H1 (cell line): ENCODE measurements around the gene GPC6. TPM values are rescaled to one million over a fixed set of nuclear protein-coding genes. Genes with fewer than 3 reads are reported as not detected.

Experiments
- CTCF ChIA-PET: fragments of 300-600 bp; sonication (Branson Sonifier 250); formaldehyde crosslinking; loops from one replicate; lab custom pipeline; 2021; ENCODE audit not compliant: partially characterized antibody; lab: Charles Lee
- POLR2A ChIA-PET: fragments of 300-600 bp; sonication (Branson Sonifier 250); formaldehyde crosslinking; loops from one replicate; lab custom pipeline; 2021; ENCODE audit warnings: inconsistent platforms; ENCODE audit not compliant: partially characterized antibody; lab: Charles Lee
- DNase-seq, 2 experiments: peaks; one replicate each; pipeline versions ENCODE4 v3.0.0 to v3.0.0-alpha.2; 2010 to 2022; ENCODE audit warnings: low spot score in 2 of 2, low read depth in 1 of 2, mixed read lengths in 1 of 2
- FAIRE-seq: peaks from 2 replicates; lab custom pipeline; 2011; peaks lifted over from hg19 to GRCh38; lab: Jason Lieb, UNC
- H2AFZ ChIP-seq: 2 replicates; pipeline ENCODE4 v1.8.1; 2012; ENCODE audit warnings: low read length, inconsistent platforms
- H2AK5ac ChIP-seq: 2 replicates; pipeline ENCODE4 v1.6.1; 2013; ENCODE audit warnings: low read depth, low read length
- H2BK120ac ChIP-seq: replicated peaks from 2 replicates; pipeline ENCODE3; 2013; ENCODE audit warnings: low read depth, low read length, inconsistent platforms
- H2BK12ac ChIP-seq: 2 replicates; pipeline ENCODE4 v1.6.1; 2013; ENCODE audit warnings: low read depth, low read length
- H2BK15ac ChIP-seq: 2 replicates; pipeline ENCODE4 v1.6.1; 2013; ENCODE audit warnings: low read length
- H2BK20ac ChIP-seq: 2 replicates; pipeline ENCODE4 v1.6.1; 2013; ENCODE audit warnings: low read length
- H2BK5ac ChIP-seq: 2 replicates; pipeline ENCODE4 v1.6.1; 2013; ENCODE audit warnings: low read depth, low read length
- H3K14ac ChIP-seq: 2 replicates; pipeline ENCODE4 v1.6.1; 2013; ENCODE audit warnings: inconsistent platforms; ENCODE audit not compliant: insufficient read length
- H3K18ac ChIP-seq: 2 replicates; pipeline ENCODE4 v1.6.1; 2013; ENCODE audit warnings: low read length; ENCODE audit errors: extremely low read depth
- H3K23ac ChIP-seq: 2 replicates; pipeline ENCODE4 v1.6.1; 2013; ENCODE audit warnings: inconsistent platforms; ENCODE audit not compliant: insufficient read length
- H3K23me2 ChIP-seq: 2 replicates; pipeline ENCODE4 v1.6.1; 2013; ENCODE audit warnings: low read depth, low read length
- H3K27ac ChIP-seq: 2 replicates; pipeline ENCODE4 v1.6.1; 2011; ENCODE audit warnings: low read depth, low read length, inconsistent platforms
- H3K27me3 ChIP-seq, 4 experiments: replicated peaks in 1 of 4; 1 replicate in 1 of 4; 2 replicates in 3 of 4; pipeline versions ENCODE4 v1.6.1 to v1.8.1; 2011 to 2013; ENCODE audit warnings: low read length in 3 of 4, mild to moderate bottlenecking in 3 of 4, inconsistent platforms in 2 of 4, mixed read lengths in 2 of 4, moderate library complexity in 1 of 4; ENCODE audit not compliant: control insufficient read depth in 3 of 4, insufficient read depth in 3 of 4; ENCODE audit errors: extremely low read depth in 1 of 4
- H3K36me3 ChIP-seq, 4 experiments: 2 replicates each; pipeline versions ENCODE4 v1.6.1 to v1.8.1; 2011 to 2013; ENCODE audit warnings: mild to moderate bottlenecking in 4 of 4, low read length in 3 of 4, moderate library complexity in 2 of 4, control low read depth in 1 of 4, inconsistent platforms in 1 of 4; ENCODE audit not compliant: insufficient read depth in 4 of 4, control insufficient read depth in 2 of 4
- H3K4ac ChIP-seq: replicated peaks from 2 replicates; pipeline ENCODE3; 2013; ENCODE audit warnings: low read length, low read depth, mixed read lengths, inconsistent platforms; ENCODE audit not compliant: insufficient read length
- H3K4me1 ChIP-seq, 4 experiments: replicated peaks in 1 of 4; 1 replicate in 1 of 4; 2 replicates in 3 of 4; pipeline versions ENCODE4 v1.6.1 to v1.8.1; 2011 to 2013; ENCODE audit warnings: low read length in 3 of 4, inconsistent platforms in 2 of 4, mixed read lengths in 1 of 4; ENCODE audit not compliant: insufficient read depth in 4 of 4, control insufficient read depth in 3 of 4
- H3K4me2 ChIP-seq, 2 experiments: 2 replicates each; pipeline versions ENCODE4 v1.6.1 to v1.8.1; 2011 to 2013; ENCODE audit warnings: low read depth in 2 of 2, low read length in 2 of 2, control low read depth in 1 of 2, inconsistent platforms in 1 of 2, mild to moderate bottlenecking in 1 of 2; ENCODE audit not compliant: insufficient read depth in 1 of 2
- H3K4me3 ChIP-seq, 4 experiments: fragments of 200-600, 300-600 bp in 1 of 4; sonication (generic), shearing (Covaris generic), sonication (Bioruptor Twin) in 1 of 4; 2 replicates each; pipeline versions ENCODE4 v1.5.1 to v1.8.1; 2011 to 2016; ENCODE audit warnings: low read length in 4 of 4, low read depth in 3 of 4, control low read depth in 2 of 4, inconsistent platforms in 2 of 4, mild to moderate bottlenecking in 2 of 4, mixed read lengths in 1 of 4, moderate library complexity in 1 of 4; ENCODE audit not compliant: insufficient read depth in 2 of 4; ENCODE audit errors: extremely low read depth in 1 of 4
- H3K56ac ChIP-seq: replicated peaks from 2 replicates; pipeline ENCODE3; 2013; ENCODE audit warnings: low read depth, mild to moderate bottlenecking, mixed read lengths, low read length, inconsistent platforms; ENCODE audit not compliant: insufficient read length
- H3K79me1 ChIP-seq: 2 replicates; pipeline ENCODE4 v1.6.1; 2013; ENCODE audit warnings: low read depth, low read length, control low read depth
- H3K79me2 ChIP-seq, 2 experiments: 2 replicates each; pipeline versions ENCODE4 v1.6.1 to v1.8.1; 2012 to 2013; ENCODE audit warnings: low read length in 2 of 2, mild to moderate bottlenecking in 2 of 2, inconsistent platforms in 1 of 2; ENCODE audit not compliant: insufficient read depth in 2 of 2, control insufficient read depth in 1 of 2
- H3K9ac ChIP-seq, 4 experiments: replicated peaks in 1 of 4; 1 replicate in 1 of 4; 2 replicates in 3 of 4; pipeline versions ENCODE4 v1.6.1 to v1.8.1; 2011 to 2013; ENCODE audit warnings: low read depth in 3 of 4, low read length in 3 of 4, control low read depth in 2 of 4, mild to moderate bottlenecking in 2 of 4, moderate library complexity in 2 of 4, inconsistent platforms in 1 of 4; ENCODE audit errors: extremely low read depth in 1 of 4
- H3K9me3 ChIP-seq, 2 experiments: 2 replicates each; pipeline versions ENCODE4 v1.6.1 to v1.8.1; 2012 to 2013; ENCODE audit warnings: mild to moderate bottlenecking in 2 of 2, moderate library complexity in 2 of 2, control low read depth in 1 of 2, inconsistent platforms in 1 of 2, low read depth in 1 of 2, low read length in 1 of 2, mixed read lengths in 1 of 2; ENCODE audit not compliant: insufficient read depth in 2 of 2
- H4K20me1 ChIP-seq, 2 experiments: replicated peaks in 1 of 2; 2 replicates each; pipeline versions ENCODE3 to v1.8.1; 2011 to 2013; ENCODE audit warnings: inconsistent platforms in 2 of 2, low read length in 2 of 2, mild to moderate bottlenecking in 1 of 2; ENCODE audit not compliant: insufficient read depth in 2 of 2, control insufficient read depth in 1 of 2
- H4K5ac ChIP-seq: 2 replicates; pipeline ENCODE4 v1.6.1; 2013; ENCODE audit warnings: low read length, low read depth, mixed read lengths, inconsistent platforms; ENCODE audit not compliant: insufficient read length
- H4K8ac ChIP-seq: 2 replicates; pipeline ENCODE4 v1.8.0; 2013; ENCODE audit warnings: mild to moderate bottlenecking, moderate library complexity, low read length, inconsistent platforms; ENCODE audit not compliant: insufficient read depth; ENCODE audit errors: extremely low read depth
- H4K91ac ChIP-seq: replicated peaks from 2 replicates; pipeline ENCODE3; 2013; ENCODE audit warnings: low read length, mixed read lengths, inconsistent platforms; ENCODE audit not compliant: insufficient read length
- CHD1 ChIP-seq: IDR thresholded peaks from 2 replicates; pipeline ENCODE4 v1.6.1; 2012; ENCODE audit warnings: low read depth, low read length, improper control_type of control experiment
- WGBS, 2 experiments: shearing (Covaris generic) in 1 of 2; methylation state at CpG; one replicate each; pipeline versions ENCODE4 v1.1.6 to v1.1.7; 2013 to 2015; ENCODE audit warnings: low lambda C conversion rate in 2 of 2, mixed read lengths in 2 of 2, inconsistent platforms in 1 of 2, low coverage in 1 of 2, missing lambda C conversion rate in 1 of 2; ENCODE audit not compliant: insufficient replicate concordance in 2 of 2, insufficient coverage in 1 of 2, insufficient read length in 1 of 2; ENCODE audit errors: extremely low coverage in 1 of 2, missing lambda C conversion rate in 1 of 2; 5-methylcytosine and 5-hydroxymethylcytosine counted together
- polyA plus RNA-seq, 7 experiments: library from polyadenylated mRNA; depleted of rRNA in 3 of 7; stranded (reverse) in 5 of 7; unstranded in 2 of 7; fragments of >200 nt in 5 of 7; fragments of 200-250 nt in 2 of 7; gene quantifications; 1 replicate in 5 of 7; 2 replicates in 1 of 7; 4 replicates in 1 of 7; pipeline versions ENCODE4 v1.2.1 to v1.2.3, GENCODE V29; 2011 to 2013; ENCODE audit warnings: missing spikeins in 2 of 7, mixed read lengths in 2 of 7
- total RNA-seq: library from RNA; stranded (reverse); fragmentation: NEBNext Ultra II Directional; extraction: Animal tissue kit (Norgen Biotek cat#: 25700); gene quantifications from 2 replicates; pipeline ENCODE4 v1.2.1, GENCODE V29; 2021

The GPC6 gene
- total and polyA plus RNA-seq, 2 of the 8 experiments (the other 6 are each of a cell fraction or from before 2014, with no cell fraction given): 5.4 to 12.0 TPM

- no peak overlapping the region for H3K4me3 ChIP-seq
- no peak for TF ChIP-seq CHD1
- H3K27ac ChIP-seq: no peak overlapping the region
- no peaks in the 10 kb centered on the region for H3K79me2 ChIP-seq
- no peak overlapping the region for H3K18ac ChIP-seq
- H3K27me3 ChIP-seq: no peaks in the 10 kb centered on the region
- no peaks in the 10 kb centered on the region for H4K20me1 ChIP-seq
- no peak overlapping the region for H3K14ac ChIP-seq
- H2BK12ac ChIP-seq: no peak overlapping the region
- FAIRE-seq: no peak
- no peak overlapping the region for H3K23ac ChIP-seq
- H3K79me1 ChIP-seq: no peaks in the 10 kb centered on the region
- no peak overlapping the region for H4K5ac ChIP-seq
- no peak overlapping the region for H2BK20ac ChIP-seq
- H2BK120ac ChIP-seq: no peak overlapping the region
- no peak overlapping the region for H4K8ac ChIP-seq
- H3K4me1 ChIP-seq: no peaks in the 10 kb centered on the region
- H3K9me3 ChIP-seq: no peaks in the 10 kb centered on the region
- no peak overlapping the region for H3K4me2 ChIP-seq
- no peaks in the 10 kb centered on the region; the same call in 1 of the 2 replicates for H3K23me2 ChIP-seq
- no peak overlapping the region for H2AK5ac ChIP-seq
- no peaks in the 10 kb centered on the region for H3K36me3 ChIP-seq
- H3K4ac ChIP-seq: no peak overlapping the region
- no peak overlapping the region for H2BK15ac ChIP-seq
- no peak overlapping the region for H3K56ac ChIP-seq
- 93% methylated on average over 2 of the region's 2 CpGs; no CpG with 5 or more reads in 1 of the 2 experiments for WGBS, 2 experiments
- ChIA-PET CTCF (interaction anchor here (0.6 kb wide), 1 partner anchor 10 kb away, joined by 3 read pairs; no protein-coding TSS in a partner anchor), POLR2A (no interaction called here)
- no peak overlapping the region for H2BK5ac ChIP-seq
- no peak for DNase-seq
- H3K9ac ChIP-seq: no peak overlapping the region
- H4K91ac ChIP-seq: no peak overlapping the region
- no peak overlapping the region for H2AFZ ChIP-seq
These were observed 714.8 kb downstream of the GPC6 start for GRCh38 chr13:93941444-93941843.
